Measurements from ENCODE around the gene EXOC6B.

DNA sequence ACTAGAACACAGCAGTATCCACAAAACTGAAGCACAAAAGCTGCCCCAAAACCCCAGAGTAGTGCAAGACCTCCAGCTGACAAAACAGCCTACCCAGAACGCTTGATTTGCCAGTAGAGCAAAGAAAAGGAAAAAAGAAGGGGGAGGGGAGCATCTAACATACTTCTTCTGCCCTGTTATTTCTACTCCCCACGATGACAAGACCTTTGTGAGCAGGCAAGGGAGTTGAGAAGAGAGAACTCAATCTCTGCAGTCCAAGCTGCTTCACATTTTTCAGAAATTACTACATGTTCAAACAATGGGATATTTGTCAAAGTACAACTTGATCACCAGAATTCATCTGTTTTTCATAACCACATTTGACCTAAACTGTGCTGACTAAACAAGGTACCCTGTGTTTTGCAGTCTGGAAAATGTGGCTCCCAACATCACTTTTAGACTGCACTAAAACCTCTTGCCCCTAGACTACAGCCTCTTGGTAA, 286.7 kb downstream of the EXOC6B start:
- TF ChIP-seq, protein P1, sequence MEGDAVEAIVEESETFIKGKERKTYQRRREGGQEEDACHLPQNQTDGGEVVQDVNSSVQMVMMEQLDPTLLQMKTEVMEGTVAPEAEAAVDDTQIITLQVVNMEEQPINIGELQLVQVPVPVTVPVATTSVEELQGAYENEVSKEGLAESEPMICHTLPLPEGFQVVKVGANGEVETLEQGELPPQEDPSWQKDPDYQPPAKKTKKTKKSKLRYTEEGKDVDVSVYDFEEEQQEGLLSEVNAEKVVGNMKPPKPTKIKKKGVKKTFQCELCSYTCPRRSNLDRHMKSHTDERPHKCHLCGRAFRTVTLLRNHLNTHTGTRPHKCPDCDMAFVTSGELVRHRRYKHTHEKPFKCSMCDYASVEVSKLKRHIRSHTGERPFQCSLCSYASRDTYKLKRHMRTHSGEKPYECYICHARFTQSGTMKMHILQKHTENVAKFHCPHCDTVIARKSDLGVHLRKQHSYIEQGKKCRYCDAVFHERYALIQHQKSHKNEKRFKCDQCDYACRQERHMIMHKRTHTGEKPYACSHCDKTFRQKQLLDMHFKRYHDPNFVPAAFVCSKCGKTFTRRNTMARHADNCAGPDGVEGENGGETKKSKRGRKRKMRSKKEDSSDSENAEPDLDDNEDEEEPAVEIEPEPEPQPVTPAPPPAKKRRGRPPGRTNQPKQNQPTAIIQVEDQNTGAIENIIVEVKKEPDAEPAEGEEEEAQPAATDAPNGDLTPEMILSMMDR (IDR thresholded peaks at IDR 0.05): no peak
- no peak for TF ChIP-seq EP300 (IDR thresholded peaks at IDR 0.05)

All from stomach (tissue), 4 donors.